HG03097 (cell line): ENCODE data around the gene SORCS2.

Experiments used
- ATAC-seq: cut with Tn5 transposase; IDR thresholded peaks from one replicate; pipeline ENCODE4 v1.9.1; 2021; ENCODE audit not compliant: unreplicated experiment, low FRiP score

SORCS2 gene

GRCh38 chr4:7313991-7314390, 121.7 kb downstream of the SORCS2 start:
- no peak for ATAC-seq

- no peak for ATAC-seq
Measured at GRCh38 chr4:7315286-7315685, 122.9 kb downstream of the SORCS2 start.

GRCh38 chr4:7315935-7316334, 123.6 kb downstream of the SORCS2 start:
- no peak for ATAC-seq

GRCh38 chr4:7319024-7319423, 126.7 kb downstream of the SORCS2 start:
- ATAC-seq, result no peak

GRCh38 chr4:7320206-7320797, 128.0 kb downstream of the SORCS2 start:
- no peak for ATAC-seq

- no peak for ATAC-seq
Measured at GRCh38 chr4:7322166-7322991, 130.0 kb downstream of the SORCS2 start.

GRCh38 chr4:7323461-7323871, 131.1 kb downstream of the SORCS2 start:
- ATAC-seq, result no peak

GRCh38 chr4:7323872-7324650, 131.7 kb downstream of the SORCS2 start:
- ATAC-seq, result no peak

- ATAC-seq, result no peak
Measured at GRCh38 chr4:7324651-7325121, 132.3 kb downstream of the SORCS2 start.

- no peak for ATAC-seq
Measured at GRCh38 chr4:7325541-7325940, 133.2 kb downstream of the SORCS2 start.

- no peak for ATAC-seq
Measured at GRCh38 chr4:7326306-7326692, 134.0 kb downstream of the SORCS2 start.

GRCh38 chr4:7326693-7327340, 134.5 kb downstream of the SORCS2 start:
- no peak for ATAC-seq

GRCh38 chr4:7327341-7327885, 135.1 kb downstream of the SORCS2 start:
- ATAC-seq, result no peak

- no peak for ATAC-seq
Measured at GRCh38 chr4:7328162-7328912, 136.0 kb downstream of the SORCS2 start.

- no peak for ATAC-seq
Measured at GRCh38 chr4:7328913-7329638, 136.7 kb downstream of the SORCS2 start.

GRCh38 chr4:7330031-7330596, 137.8 kb downstream of the SORCS2 start:
- no peak for ATAC-seq

GRCh38 chr4:7330811-7331681, 138.7 kb downstream of the SORCS2 start:
- ATAC-seq, result no peak

- ATAC-seq, result no peak
Measured at GRCh38 chr4:7331682-7332000, 139.3 kb downstream of the SORCS2 start.
